HepG2 (cell line): ENCODE measurements around the gene PTRH2. TPM values are rescaled to one million over a fixed set of nuclear protein-coding genes. Genes with fewer than 3 reads are reported as not detected.

Experiments used
- AHDC1 ChIP-seq: sonication (generic); formaldehyde crosslinking; IDR thresholded peaks from 2 replicates; pipeline ENCODE4 v1.5.1; 2020; ENCODE audit warnings: mild to moderate bottlenecking, missing genetic modification reagents, borderline replicate concordance
- ATF4 ChIP-seq, 2 experiments: fragments of 450-650 bp in 1 of 2; sonication (generic) in 1 of 2; formaldehyde crosslinking; IDR thresholded peaks; 2 replicates each; pipeline versions ENCODE4 v1.5.0 to v1.8.0; 2020 to 2022; ENCODE audit warnings: mild to moderate bottlenecking in 1 of 2, missing genetic modification reagents in 1 of 2
- BHLHE40 ChIP-seq: IDR thresholded peaks from 2 replicates; pipeline ENCODE4 v1.6.1; 2011; ENCODE audit warnings: low read length, improper control_type of control experiment
- DRAP1 ChIP-seq: IDR thresholded peaks from 2 replicates; pipeline ENCODE4 v1.6.1; 2016; ENCODE audit warnings: missing genetic modification reagents, missing compliant biosample characterization
- FOXA3 ChIP-seq: IDR thresholded peaks from 2 replicates; pipeline ENCODE4 v1.6.1; 2016; ENCODE audit warnings: missing genetic modification reagents, missing compliant biosample characterization
- GABPA ChIP-seq, 2 experiments: IDR thresholded peaks; 2 replicates each; pipeline ENCODE4 v1.6.1; 2011 to 2016; ENCODE audit warnings: low read depth in 2 of 2, low read length in 1 of 2, missing biosample characterization in 1 of 2, missing genetic modification characterization in 1 of 2
- HOXA5 ChIP-seq: sonication (generic); formaldehyde crosslinking; IDR thresholded peaks from 2 replicates; pipeline ENCODE4 v1.4.0; 2020; ENCODE audit warnings: missing genetic modification reagents
- NCOA2 ChIP-seq: sonication (generic); formaldehyde crosslinking; IDR thresholded peaks from 2 replicates; pipeline ENCODE4 v1.8.0; 2022; ENCODE audit warnings: inconsistent platforms
- NR2C2 ChIP-seq: sonication (generic); formaldehyde crosslinking; IDR thresholded peaks from 2 replicates; pipeline ENCODE4 v1.4.0; 2020; ENCODE audit warnings: missing genetic modification reagents, mild to moderate bottlenecking, moderate library complexity, borderline replicate concordance
- SAP130 ChIP-seq: IDR thresholded peaks from 2 replicates; pipeline ENCODE4 v1.6.1; 2016; ENCODE audit warnings: low read depth
- SMAD3 ChIP-seq: sonication (generic); formaldehyde crosslinking; IDR thresholded peaks from 2 replicates; pipeline ENCODE4 v1.4.0; 2020; ENCODE audit warnings: missing genetic modification reagents
- SRSF1 ChIP-seq: fragments of 200-400 bp; formaldehyde crosslinking; optimal IDR thresholded peaks from 2 replicates; pipeline ENCODE3; 2017; ENCODE audit warnings: mild to moderate bottlenecking, low read depth, low read length, moderate library complexity
- TEAD2 ChIP-seq: sonication (generic); formaldehyde crosslinking; IDR thresholded peaks from 2 replicates; pipeline ENCODE4 v1.9.0; 2021; ENCODE audit warnings: missing genetic modification reagents
- TEF ChIP-seq: sonication (generic); formaldehyde crosslinking; IDR thresholded peaks from 2 replicates; pipeline ENCODE4 v1.5.0; 2020; ENCODE audit warnings: missing genetic modification reagents
- THAP11 ChIP-seq: IDR thresholded peaks from 2 replicates; pipeline ENCODE4 v1.6.1; 2016; ENCODE audit warnings: missing biosample characterization, missing genetic modification reagents
- THRA ChIP-seq: sonication (generic); formaldehyde crosslinking; IDR thresholded peaks from 2 replicates; pipeline ENCODE4 v1.4.0; 2020; ENCODE audit warnings: missing genetic modification reagents, borderline replicate concordance
- THYN1 ChIP-seq: sonication (generic); formaldehyde crosslinking; IDR thresholded peaks from 2 replicates; pipeline ENCODE4 v1.8.1; 2023; ENCODE audit warnings: low read depth, mild to moderate bottlenecking, moderate library complexity, missing genetic modification reagents, borderline replicate concordance
- ZFP1 ChIP-seq: IDR thresholded peaks from 2 replicates; pipeline ENCODE4 v1.6.1; 2016
- ZFP36 ChIP-seq: fragments of 150-350 bp; IDR thresholded peaks from 2 replicates; pipeline ENCODE4 v1.6.1; 2018; ENCODE audit warnings: borderline replicate concordance, low read length, low read depth; ENCODE audit not compliant: partially characterized antibody
- ZNF264 ChIP-seq: sonication (generic); formaldehyde crosslinking; IDR thresholded peaks from 2 replicates; pipeline ENCODE4 v1.4.0; 2020; ENCODE audit warnings: missing genetic modification reagents
- ZNF333 ChIP-seq: sonication (generic); formaldehyde crosslinking; IDR thresholded peaks from 2 replicates; pipeline ENCODE4 v1.4.0; 2020; ENCODE audit warnings: mild to moderate bottlenecking, missing genetic modification reagents, borderline replicate concordance
- ZNF737 ChIP-seq: sonication (generic); formaldehyde crosslinking; IDR thresholded peaks from 2 replicates; pipeline ENCODE4 v1.5.0; 2020; ENCODE audit warnings: missing genetic modification reagents, mild to moderate bottlenecking, borderline replicate concordance
- polyA plus RNA-seq, 8 experiments: library from polyadenylated mRNA; depleted of rRNA in 3 of 8; stranded (reverse) in 7 of 8; unstranded in 1 of 8; fragments of >200 nt; fragmentation: Illumina TruSeq in 4 of 8; extraction: Trizol in 4 of 8; gene quantifications; 2 replicates each; pipeline versions ENCODE4 v1.2.1 to v1.2.3, GENCODE V29; 2011 to 2016; ENCODE audit warnings: low read depth in 4 of 8, missing spikeins in 1 of 8, mixed read lengths in 1 of 8; ENCODE audit not compliant: insufficient read depth in 1 of 8
- total RNA-seq, 5 experiments: library from RNA; depleted of rRNA; stranded (reverse); fragments of >200 nt; fragmentation: Illumina TruSeq; extraction: Trizol; gene quantifications; 2 replicates each; pipeline ENCODE4 v1.2.3, GENCODE V29; 2016; ENCODE audit warnings: low read depth in 1 of 5

Gene PTRH2
- total and polyA plus RNA-seq, 2 of the 13 experiments (the other 11 are each of a cell fraction or from before 2014, with no cell fraction given) = 67.7 to 83.3 TPM

GRCh38 chr17:59725691-59726090 is 18.5 kb upstream of the PTRH2 start (continued):
- peak; percentile 68; the same call in 1 of the 2 replicates for TF ChIP-seq AHDC1
- TF ChIP-seq SAP130 (CRISPR knock-in tag) = peak; percentile 63; the same call in 1 of the 2 replicates
- TF ChIP-seq BHLHE40 = no peak
- TF ChIP-seq GABPA (IDR thresholded peaks at IDR 0.05; ENCODE audit: low read depth, low read length) = no peak
- TF ChIP-seq GABPA (CRISPR knock-in tag; IDR thresholded peaks at IDR 0.05; ENCODE audit: low read depth) = peak; percentile 34; the same call in 1 of the 2 replicates
- peak; percentile 19; the same call in 1 of the 2 replicates for TF ChIP-seq HOXA5 (CRISPR knock-in tag)
- TF ChIP-seq NCOA2 (CRISPR knock-in tag) = peak; percentile 65
- TF ChIP-seq ATF4 (CRISPR knock-in tag; IDR thresholded peaks at IDR 0.05) = peak in 1 of 2 experiments; percentile 85; a peak in 2 of 4 replicates
- TF ChIP-seq THYN1 (CRISPR knock-in tag) = no peak
- no peak for TF ChIP-seq ZFP36
- peak; percentile 86 for TF ChIP-seq FOXA3 (CRISPR knock-in tag)
- peak; percentile 72; the same call in 1 of the 2 replicates for TF ChIP-seq TEF (CRISPR knock-in tag)
- peak; percentile 72; the same call in 1 of the 2 replicates for TF ChIP-seq THRA (CRISPR knock-in tag)
- TF ChIP-seq NR2C2 (CRISPR knock-in tag) = peak; percentile 20; the same call in 1 of the 2 replicates
- TF ChIP-seq TEAD2 = no peak
- TF ChIP-seq ZNF737 (CRISPR knock-in tag) = no peak
- TF ChIP-seq ZFP1 (CRISPR knock-in tag) = peak; percentile 63; the same call in 1 of the 2 replicates
- peak; percentile 50; the same call in 1 of the 2 replicates for TF ChIP-seq SMAD3 (CRISPR knock-in tag)
- 0 out of 2 replicates have a peak, but pooled peaks have one; percentile 16 for TF ChIP-seq DRAP1
- peak; percentile 65 for TF ChIP-seq THAP11 (CRISPR knock-in tag)
- peak; percentile 67; the same call in 1 of the 2 replicates for TF ChIP-seq ZNF264 (CRISPR knock-in tag)
- TF ChIP-seq SRSF1 = no peak
- TF ChIP-seq ZNF333 (CRISPR knock-in tag) = no peak
